GM18511 (cell line): ENCODE measurements around the gene GXYLT1.
"Not testable (repeated sequence)": the region's sequence is repeated elsewhere in the genome, so short reads cannot be mapped to it uniquely, and the experiment has no call there.

Experiments
- ATAC-seq: cut with Tn5 transposase; IDR thresholded peaks from one replicate; pipeline ENCODE4 v1.9.1; 2021; ENCODE audit warnings: mild to moderate bottlenecking, moderate library complexity; ENCODE audit not compliant: unreplicated experiment

GXYLT1 gene

DNA sequence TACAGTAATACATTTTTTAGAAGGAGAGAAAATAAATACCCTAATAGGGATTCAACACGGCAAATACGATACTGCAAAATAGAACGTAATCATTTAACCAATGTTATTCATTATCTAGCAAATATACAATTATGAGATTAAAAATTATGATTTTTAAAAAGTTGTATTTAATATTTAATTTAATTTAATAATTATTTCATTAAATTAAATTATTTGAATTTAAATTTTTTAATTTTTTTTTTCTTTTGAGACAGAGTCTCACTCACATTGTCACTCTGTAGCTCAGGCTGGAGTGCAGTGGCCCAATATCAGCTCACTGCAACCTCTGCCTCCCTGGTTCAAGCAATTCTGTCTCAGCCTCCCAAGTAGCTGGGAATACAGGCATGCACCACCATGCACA lies 42.0 kb downstream of the GXYLT1 start:
- no peak for ATAC-seq

DNA sequence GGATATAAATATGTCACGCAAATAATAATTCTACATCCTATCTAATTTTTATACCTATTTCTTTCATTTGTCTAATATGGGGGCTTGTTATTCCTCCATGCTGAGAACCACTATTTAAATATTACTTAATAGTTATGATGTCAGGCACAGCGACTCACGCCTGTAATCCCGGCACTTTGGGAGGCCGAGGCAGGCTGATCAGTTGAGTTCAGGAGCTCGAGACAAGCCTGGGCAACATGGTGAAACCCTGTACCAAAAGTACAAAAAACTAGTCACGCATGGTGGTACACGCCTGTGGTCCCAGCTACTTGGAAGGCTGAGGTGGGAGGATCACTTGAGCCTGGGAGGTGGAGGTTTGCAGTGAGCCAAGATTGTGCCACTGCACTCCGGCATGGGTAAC lies 45.2 kb downstream of the GXYLT1 start:
- ATAC-seq = no peak

DNA sequence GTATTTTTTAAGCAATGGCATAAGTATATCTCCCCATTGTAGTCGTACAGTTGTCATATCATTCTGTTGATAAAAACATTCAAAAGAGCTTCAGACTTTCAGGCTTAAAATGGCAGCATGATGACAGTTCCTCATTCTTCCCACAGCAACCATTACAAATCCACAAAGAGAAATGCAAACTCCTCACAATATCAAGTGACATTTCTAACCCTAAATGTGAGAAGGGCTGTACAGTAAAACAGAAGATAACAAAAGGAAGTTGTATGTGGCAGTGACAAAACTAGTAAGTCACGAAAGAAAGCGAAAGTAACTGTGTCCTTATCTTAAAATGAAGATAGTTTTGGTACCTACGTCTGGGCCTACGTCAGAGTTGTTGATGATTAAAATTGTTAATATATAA lies 46.7 kb downstream of the GXYLT1 start:
- ATAC-seq = peak; percentile 94

DNA sequence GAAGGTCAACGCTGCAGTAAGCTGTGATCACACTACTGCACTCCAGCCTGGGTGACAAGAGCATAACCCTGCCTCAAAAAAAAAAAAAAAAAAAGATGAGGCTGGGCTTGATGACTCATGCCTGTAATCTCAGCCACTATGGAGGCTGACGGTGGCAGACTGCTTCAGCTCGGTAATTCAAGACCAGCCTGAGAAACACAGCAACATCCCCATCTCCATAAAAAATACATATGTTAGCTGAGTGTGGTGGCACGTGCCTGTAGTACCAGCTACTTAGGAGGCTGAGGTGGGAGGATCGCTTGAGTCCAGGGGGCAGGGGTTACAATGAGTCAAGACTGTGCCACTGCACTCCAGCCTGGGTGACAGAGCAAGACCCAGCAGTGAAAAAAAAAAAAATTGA lies 50.4 kb downstream of the GXYLT1 start:
- no peak for ATAC-seq

DNA sequence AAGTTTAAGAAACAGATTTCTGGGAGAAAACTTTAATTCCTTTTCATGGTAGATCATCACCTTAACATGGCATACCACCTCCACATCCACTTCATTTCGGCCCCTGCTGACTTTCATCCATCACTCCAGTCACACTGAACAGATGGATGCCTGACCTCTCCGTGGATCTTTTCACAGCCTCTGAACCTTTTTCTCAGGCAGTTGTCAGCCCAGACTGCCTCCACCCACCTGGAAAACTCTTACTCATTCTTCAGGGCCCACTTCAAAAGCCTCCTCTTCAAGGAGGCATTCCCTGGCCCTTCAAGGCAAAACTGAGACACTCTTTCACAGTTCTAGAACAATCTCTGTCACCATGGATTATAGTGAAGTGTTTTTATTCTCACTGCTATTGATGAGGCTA lies 52.9 kb downstream of the GXYLT1 start:
- ATAC-seq = no peak

DNA sequence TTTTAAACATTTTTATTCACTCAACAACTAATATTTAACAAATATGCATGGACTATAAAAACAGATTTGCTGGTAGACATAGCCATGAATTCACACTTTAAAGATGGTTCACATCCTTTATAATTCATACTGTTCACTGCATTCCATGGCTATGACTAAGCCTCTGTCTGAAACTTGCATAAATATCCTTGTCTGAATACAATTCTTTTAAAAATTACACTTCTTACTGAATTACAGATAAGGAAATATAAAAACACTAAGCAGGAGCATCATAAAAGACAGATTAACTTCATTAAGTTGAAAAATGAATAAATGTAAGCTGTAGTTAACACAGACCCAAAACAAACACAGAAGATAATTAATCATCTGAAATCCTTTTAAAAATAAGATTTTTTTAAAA lies 53.8 kb downstream of the GXYLT1 start:
- ATAC-seq = no peak

DNA sequence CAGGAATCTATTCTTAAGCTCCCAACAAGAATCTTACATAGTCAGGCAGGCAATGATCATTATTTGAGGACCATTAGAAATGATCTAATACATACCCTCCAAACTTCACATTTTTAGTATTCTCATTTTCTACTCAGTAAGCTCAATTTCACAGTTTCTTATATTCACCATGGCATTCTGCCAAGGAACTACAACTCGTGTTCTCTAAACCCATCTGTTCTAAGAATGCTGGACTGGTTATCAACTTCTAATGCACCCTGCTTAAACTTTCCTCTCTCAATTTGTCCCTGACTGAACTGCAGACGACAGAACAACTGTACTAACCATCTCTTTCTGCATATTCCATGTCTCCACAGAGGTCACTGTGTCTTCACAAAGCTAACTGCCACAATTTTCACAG lies 58.6 kb downstream of the GXYLT1 start:
- ATAC-seq = no peak

DNA sequence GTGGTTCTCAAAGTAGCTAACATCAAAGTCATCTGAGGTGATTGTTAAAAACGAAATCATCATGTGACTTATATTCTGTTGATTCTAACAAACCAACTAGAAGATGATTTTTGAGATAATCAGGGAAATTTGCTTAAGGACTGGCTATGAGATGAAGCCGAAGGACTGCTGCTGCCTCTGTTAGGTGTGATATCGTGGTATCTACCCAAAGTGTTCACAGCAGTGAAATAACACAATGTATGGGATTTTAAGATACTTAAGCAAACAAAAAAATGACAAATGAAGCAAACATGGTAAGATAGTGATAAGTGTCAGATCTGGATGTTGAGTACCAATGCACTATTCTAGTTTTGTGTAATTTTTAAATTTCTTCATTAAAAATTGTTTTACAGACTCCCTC lies 59.1 kb downstream of the GXYLT1 start:
- ATAC-seq = no peak

DNA sequence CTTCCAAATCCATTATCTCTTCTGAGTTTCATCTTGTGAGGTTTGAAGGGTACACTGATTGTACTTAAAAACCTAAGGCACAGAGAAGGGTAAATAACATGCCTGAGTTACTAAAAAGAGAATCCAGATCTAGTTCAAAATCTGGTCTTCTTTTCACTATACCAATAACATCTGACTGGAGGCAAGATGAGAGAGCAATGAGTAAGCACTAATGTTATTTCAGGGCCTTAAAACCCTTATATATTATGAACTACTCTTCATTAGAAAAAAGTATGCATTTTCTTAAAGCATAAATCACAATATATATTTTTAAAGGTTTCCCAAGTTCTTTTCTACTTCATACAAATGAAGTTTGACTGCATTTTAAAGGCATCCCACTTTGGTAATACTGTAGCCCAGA lies 60.2 kb downstream of the GXYLT1 start:
- no peak for ATAC-seq

DNA sequence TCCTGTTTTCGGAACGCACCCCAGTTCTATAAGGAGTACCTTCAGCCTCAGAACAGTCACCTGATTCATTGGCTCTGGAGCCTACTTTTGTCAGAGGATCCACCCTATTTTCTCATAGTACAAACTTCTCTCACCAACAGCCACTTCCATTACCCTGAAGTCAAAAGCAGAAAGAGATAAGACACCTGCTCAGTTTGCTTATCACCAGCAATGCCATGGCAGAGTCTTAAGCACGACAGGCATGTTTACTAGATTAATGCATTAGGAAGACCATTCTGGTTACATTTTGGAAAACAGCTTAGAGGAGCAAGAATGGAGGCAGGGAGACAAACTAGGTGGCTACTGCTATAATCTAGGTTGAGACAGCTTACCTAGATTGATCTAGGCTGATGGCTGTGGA lies 67.7 kb downstream of the GXYLT1 start:
- no peak for ATAC-seq

DNA sequence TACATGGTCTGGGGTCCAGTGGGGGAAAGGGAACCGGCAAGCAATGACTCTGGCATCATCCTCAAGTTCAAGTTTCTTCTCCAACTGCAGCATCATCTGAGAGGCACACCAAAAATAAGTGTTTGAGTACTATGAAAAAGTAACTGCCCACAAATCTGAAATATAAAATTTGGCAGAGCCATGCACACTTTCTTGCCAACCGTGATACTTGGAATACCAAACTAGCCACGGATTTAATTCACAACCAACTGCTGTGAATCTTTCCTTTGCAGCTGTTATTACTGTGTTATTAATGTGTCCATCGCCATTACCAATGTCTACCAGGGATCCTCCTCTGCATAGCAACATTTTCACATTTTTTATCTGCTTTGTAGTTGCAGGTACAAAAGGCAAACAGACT lies 74.6 kb downstream of the GXYLT1 start:
- ATAC-seq = no peak

DNA sequence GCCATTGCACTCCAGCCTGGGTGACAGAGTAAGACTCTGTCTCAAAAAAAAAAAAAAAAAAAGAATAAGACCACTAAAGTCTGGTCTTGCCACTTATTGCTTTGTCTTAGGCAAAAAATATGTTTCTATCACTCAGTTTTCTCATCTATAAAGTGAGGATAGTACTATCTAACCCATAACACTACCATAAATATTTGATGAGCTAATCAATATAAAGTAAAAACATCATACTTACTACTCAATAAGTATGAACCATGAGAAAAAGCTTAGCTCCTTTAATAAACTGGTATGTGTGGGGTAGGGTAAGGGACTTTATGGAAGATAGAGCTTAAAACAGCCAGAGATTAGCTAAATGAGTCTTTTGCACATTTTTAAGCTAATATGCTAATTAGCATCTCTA lies 85.5 kb downstream of the GXYLT1 start:
- no peak for ATAC-seq

DNA sequence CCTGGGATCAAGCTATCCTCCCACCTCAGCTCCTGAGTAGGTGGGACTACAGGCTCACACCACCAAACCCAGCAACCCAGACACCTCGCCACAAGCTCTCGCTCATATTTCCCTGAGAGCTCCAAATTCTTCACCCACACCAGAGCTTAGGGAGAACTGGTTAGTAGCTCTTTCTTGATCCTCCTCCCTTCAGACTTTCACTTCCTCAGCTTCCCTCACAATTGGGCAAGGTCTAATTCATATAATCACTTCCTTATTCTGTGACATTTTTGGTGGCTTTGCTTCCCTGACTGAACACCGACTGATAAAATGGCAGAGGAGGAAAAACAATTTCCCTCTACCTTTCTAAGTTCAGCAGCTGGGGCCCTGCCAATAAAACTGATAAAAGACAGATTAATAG lies 88.5 kb downstream of the GXYLT1 start:
- ATAC-seq = peak; percentile 95

DNA sequence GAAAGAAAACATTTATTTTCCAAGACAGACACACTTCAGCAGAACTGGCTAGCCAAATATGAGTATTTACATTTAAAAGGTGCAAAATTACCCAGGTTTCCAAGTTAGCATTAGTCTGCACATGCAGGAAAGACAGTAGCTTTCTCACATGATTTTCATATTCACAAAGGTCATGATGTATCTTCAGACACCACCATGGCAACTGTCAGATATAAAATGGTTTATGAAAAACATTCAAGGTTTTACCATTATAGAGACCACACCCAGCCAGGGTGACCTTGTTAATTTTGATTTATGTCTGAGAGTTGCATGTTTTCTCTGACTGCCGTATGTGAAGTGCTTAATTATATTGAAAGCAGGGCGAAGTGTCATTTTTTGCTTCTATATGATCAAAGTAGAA lies 91.2 kb downstream of the GXYLT1 start:
- ATAC-seq = no peak

DNA sequence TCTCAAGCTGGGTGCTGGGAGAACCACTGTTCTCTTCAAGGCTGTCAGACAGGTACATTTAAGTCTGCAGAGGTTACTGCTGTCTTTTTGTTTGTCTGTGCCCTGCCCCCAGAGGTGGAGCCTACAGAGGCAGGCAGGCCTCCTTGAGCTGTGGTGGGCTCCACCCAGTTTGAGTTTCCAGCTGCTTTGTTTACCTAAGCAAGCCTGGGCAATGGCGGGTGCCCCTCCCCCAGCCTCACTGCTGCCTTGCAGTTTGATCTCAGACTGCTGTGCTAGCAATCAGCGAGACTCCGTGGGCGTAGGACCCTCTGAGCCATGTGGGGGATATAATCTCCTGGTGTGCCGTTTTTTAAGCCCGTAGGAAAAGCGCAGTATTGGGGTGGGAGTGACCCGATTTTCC lies 95.7 kb downstream of the GXYLT1 start:
- not testable (repeated sequence) for ATAC-seq

DNA sequence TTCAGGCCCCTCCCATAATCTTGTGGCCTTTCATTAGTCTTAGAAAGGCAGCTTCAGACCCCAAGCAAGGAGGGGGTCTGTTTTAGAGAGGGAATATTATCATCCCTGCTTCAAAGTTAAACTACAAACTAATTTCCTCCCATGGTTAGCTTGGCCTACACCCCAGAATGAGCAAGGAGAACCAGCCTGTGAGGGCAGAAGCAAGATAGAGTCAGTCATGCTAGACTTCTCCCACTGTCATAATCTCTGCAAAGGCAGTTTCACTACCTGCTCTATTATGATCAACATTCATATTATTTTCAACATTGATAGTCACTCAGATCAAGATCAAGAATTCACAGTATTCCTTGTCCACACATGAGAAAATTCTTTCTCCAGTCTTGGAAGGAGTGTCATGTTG lies 105.1 kb downstream of the GXYLT1 start:
- no peak for ATAC-seq

DNA sequence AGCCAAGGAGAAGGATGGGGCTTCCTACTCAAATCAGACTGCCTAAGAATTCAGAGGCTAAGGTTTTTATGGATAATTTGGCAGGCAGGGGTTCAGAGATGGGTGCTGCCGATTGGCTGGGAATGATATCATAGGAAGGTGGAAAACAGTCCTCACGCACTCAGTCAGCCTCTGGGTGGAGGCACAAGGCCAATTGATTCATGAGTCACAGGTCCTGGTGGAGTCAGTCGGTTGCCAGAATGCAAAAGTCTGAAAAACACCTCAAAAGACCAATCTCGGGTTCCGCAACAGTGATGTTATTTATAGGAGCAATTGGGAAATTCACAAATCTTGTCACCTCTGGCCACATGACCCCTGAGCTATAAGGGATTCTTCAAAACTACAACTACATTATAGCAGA lies 105.5 kb downstream of the GXYLT1 start:
- ATAC-seq = no peak

DNA sequence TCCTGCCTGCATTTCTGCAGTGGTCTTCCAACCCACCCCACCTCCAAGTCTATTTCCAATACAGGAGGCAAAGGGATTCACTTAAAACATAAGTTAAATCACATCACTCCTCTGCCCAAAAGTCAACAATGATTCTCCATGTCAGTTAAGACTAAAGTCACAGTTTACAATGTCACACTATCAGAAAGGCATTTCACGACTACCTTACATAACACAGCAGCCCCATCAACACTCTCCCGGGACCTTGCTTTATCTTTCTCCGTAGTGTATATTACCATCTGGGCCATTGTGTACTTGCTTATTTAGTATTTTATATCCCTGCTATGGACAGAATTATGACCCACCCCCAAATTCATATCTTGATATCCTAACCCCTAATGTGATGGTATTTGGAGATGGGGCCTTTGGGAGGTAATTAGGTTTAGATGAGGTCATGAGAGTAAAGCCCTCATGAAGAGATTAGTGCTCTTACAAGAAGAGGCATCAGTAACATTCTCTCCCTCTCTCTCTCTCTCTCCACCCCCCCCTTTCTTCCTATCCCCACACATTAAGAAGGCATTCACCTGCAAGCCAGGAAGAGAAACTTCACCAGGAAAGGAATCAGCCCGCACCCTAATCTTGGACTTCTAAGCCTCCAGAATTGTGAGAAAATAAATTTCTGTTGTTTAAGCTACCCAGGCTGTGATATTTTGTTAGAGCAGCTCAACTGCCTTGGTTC lies 112.7 kb downstream of the GXYLT1 start:
- no peak for ATAC-seq
